MM.1S (cell line): ENCODE measurements around the gene GGNBP2.

ENCODE experiments used
- CTCF ChIP-seq: fragments of 300-600 bp; sonication (generic); IDR thresholded peaks from 2 replicates; pipeline ENCODE4 v1.5.1; 2016; ENCODE audit warnings: antibody characterized with exemption, low read length, mixed read lengths
- EZH2 ChIP-seq: fragments of 300-600 bp; sonication (generic); optimal IDR thresholded peaks from 2 replicates; pipeline ENCODE3; 2017; ENCODE audit warnings: low read depth, mild to moderate bottlenecking, antibody characterized with exemption, low read length, mixed read lengths
- EZH2phosphoT487 ChIP-seq: fragments of 300-600 bp; sonication (generic); IDR thresholded peaks from 2 replicates; pipeline ENCODE4 v1.6.1; 2018; ENCODE audit warnings: antibody characterized with exemption, low read length

- no peak for TF ChIP-seq CTCF
- no peak for TF ChIP-seq EZH2
- TF ChIP-seq EZH2phosphoT487, result no peak
Measured at GRCh38 chr17:36525113-36525512, 19.6 kb upstream of the GGNBP2 start.
